RWPE1 (cell line): ENCODE data around the gene DEAF1.

Experiments
- CTCF ChIA-PET: fragments of 350-600 bp; sonication (Branson Sonifier 250); formaldehyde crosslinking; extraction: SDS; loops from one replicate; lab custom pipeline; 2021; lab: Yijun Ruan, JAX
- POLR2A ChIA-PET: fragments of 400-600 bp; formaldehyde crosslinking; extraction: SDS; loops from one replicate; lab custom pipeline; 2020; ENCODE audit warnings: antibody characterized with exemption; ENCODE audit not compliant: low non-redundant PET; lab: Yijun Ruan, JAX
- DNase-seq: peaks from one replicate; pipeline ENCODE4 v3.0.0; 2012; ENCODE audit warnings: low spot score
- H3K27ac ChIP-seq: fragments of 450-650 bp; 2 replicates; pipeline ENCODE4 v1.5.1; 2017
- TF ChIP-seq, protein P1 (sequence below): fragments of 450-650 bp; conservative IDR thresholded peaks from 2 replicates; pipeline ENCODE4 v1.5.1; 2017; ENCODE audit warnings: low read depth, mild to moderate bottlenecking

Gene DEAF1

DNA sequence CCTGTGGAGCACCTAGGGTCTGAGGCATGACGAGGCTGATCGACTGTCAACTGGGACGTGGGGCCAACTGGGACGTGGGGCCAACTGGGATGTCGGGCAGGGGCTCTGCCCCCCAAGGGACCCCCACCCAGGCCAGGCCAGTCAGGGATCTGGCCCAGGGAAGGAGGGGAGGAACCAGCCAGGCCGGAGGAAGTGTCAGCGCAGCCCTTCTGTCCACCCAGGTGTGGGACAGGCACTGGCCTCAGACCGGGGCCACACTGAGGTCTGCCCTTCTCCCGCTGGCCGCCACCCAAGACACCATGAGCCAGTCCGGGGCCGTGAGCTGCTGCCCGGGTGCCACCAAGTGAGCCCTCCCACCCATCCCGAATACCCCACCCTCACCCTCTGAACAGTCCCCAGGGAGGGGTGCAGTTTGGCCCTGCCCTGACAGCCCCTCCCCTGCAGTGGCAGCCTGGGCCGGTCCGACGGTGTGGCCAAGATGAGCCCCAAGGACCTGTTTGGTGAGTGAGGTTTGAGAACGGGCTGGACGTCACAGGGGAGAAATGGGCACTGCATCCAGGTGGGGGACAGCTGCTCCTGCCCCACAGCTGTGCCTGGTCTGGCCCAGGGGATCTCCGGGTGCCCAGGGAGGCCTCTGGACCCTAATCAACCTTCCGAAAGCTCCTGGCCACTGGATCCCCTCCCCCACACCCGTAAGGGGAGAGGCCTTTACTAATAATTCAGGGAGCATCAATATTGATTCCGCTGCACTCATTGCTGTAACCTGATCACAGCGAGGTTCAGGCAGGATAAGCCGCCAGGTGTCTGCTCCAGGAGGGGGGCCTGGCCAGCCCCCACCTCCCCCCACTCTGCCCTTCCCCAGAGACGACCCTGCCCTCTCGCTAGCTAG lies 14.3 kb upstream of the DEAF1 start:
- DNase-seq = no peak
- ChIA-PET CTCF (interaction anchor here (1.0 kb wide), 1 partner anchor 18 kb away, joined by 4 read pairs; no protein-coding TSS in a partner anchor), POLR2A (no interaction called here)
- H3K27ac ChIP-seq = peak overlapping the region; percentile 97
- TF ChIP-seq, protein P1, sequence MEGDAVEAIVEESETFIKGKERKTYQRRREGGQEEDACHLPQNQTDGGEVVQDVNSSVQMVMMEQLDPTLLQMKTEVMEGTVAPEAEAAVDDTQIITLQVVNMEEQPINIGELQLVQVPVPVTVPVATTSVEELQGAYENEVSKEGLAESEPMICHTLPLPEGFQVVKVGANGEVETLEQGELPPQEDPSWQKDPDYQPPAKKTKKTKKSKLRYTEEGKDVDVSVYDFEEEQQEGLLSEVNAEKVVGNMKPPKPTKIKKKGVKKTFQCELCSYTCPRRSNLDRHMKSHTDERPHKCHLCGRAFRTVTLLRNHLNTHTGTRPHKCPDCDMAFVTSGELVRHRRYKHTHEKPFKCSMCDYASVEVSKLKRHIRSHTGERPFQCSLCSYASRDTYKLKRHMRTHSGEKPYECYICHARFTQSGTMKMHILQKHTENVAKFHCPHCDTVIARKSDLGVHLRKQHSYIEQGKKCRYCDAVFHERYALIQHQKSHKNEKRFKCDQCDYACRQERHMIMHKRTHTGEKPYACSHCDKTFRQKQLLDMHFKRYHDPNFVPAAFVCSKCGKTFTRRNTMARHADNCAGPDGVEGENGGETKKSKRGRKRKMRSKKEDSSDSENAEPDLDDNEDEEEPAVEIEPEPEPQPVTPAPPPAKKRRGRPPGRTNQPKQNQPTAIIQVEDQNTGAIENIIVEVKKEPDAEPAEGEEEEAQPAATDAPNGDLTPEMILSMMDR = no peak

DNA sequence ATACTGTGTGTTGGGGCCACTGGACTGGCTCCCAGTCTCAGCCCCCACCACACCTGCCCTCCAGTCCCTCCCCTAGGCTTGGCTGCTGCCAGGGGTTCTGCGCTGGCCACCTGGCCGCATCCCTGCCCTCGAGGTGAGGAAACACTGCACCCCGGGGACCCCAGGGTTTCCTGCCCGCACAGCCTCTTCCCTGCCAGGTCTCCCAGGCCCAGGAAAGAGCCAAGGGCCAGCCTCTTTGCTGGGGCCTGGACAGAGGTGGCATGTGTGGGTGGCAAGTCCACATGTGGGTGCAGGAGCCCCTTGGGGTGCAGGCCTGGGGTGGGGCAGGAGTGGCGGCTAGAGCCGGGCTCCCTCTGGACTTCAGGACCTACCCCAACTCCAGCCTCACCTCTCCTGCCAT lies 13.5 kb upstream of the DEAF1 start:
- POLR2A ChIA-PET = no interaction called here
- TF ChIP-seq, protein P1 = no peak
- no peak for DNase-seq
- CTCF ChIA-PET = no interaction called here
- H3K27ac ChIP-seq = peak overlapping the region; percentile 97

DNA sequence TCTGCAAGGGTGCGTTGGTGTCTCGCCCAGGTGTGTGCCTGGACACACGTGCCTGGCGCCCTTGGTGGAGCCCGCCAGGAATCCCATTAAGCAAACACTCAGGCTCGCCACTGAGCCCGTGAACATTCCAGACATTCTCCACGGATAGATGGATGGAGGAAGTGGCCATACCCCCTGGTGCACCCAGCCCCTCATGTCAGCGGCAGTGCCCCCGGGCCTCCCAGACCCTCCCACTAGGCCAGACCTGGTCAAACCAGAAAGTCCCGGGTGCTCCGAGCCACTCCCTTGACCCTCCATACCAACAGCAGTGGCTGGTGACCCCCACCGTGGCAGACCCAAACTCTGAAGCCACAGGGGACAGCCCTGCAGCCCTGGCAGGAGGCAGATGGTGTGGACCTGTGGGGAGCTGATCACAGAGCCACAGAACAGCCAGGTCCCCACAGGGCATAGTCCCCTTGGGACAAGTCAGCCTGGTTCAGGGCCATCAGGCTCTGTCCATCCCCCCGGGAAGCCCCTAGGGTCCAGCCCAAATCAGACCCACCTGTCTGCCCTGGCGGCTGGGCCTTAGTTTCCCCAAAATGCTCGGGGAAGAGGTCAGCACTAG lies 12.9 kb upstream of the DEAF1 start:
- TF ChIP-seq, protein P1 = no peak
- POLR2A ChIA-PET = no interaction called here
- H3K27ac ChIP-seq = peak overlapping the region; percentile 97
- CTCF ChIA-PET = no interaction called here
- DNase-seq = no peak

DNA sequence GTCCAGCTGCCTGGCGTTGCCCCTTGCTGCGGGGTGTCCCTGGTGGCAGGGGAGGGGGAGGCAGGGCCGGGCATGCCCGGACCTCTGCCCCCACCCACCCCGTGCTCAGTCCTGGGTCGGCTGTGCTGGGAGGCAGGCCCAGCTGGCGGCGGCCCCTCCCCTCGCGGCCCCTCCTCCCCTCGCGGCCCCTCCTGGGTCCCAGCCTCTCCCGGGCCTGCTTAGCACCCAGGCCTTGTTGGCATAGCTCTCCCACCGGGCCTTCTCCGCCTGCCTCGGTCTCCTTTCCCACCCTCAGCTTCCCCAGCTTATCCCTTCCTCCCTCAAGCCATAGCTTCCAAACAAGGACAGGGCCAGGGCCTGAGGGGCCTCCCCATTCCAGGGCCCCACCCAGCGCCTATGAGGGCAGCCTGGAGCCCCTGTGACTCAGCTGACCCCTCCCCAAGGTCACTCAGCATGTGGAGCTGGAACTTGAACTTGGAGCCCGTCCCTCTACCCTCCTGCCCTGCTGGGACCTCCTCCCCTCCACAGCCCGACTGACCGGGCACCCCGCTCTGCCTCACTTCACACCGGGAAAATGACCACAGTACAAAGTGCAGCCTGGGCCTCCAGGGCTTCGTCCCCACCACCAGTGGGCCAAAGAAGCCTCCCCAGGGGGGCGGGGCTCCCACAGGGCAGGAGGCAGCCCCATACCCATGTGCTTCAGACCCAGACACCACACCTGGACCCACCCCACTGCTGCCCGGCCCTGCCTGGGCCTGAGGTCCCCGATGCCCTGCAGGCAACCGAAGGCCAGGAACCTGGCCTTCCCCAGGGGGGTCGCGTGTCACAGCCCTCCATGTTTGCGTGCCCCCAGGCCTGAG lies 12.2 kb upstream of the DEAF1 start:
- no peak for DNase-seq
- ChIA-PET CTCF (interaction anchor here (0.6 to 1.3 kb wide), 4 partner anchors 9 to 296 kb away, joined by 3 to 4 read pairs (median 3); no protein-coding TSS in a partner anchor), POLR2A (interaction anchor here (0.7 to 1.2 kb wide), 4 partner anchors 10 to 20 kb away, joined by 3 to 5 read pairs (median 4); partner anchors contain the start of genes DEAF1 and TMEM80)
- H3K27ac ChIP-seq = peak overlapping the region; percentile 97
- TF ChIP-seq, protein P1 = no peak

DNA sequence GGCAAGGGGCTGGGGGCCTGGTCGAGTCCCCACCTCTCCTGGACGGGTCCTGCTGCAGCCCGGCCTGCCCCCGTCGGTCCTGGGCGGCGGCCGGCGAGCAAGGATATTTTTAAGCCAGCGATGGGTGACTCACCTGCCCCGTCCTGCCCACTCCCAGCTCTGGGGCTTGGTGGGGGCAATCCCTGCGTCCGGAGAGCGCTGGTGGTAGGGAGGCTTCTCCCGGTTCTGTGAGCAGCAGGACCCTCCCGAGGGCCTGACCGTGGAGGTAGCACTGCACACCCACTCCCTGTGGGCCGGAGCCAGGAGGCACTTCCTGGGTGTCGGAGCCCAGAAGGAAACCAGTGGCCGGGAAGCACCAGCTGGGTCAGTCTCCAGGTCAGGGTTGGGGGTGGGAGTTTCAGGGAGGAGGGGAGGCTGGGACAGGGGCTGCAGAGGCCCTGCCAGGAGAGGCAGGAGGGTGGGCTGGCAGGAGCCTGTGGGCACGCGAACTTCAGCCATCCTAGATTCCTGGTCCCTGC lies 11.5 kb upstream of the DEAF1 start:
- H3K27ac ChIP-seq = peak overlapping the region; percentile 97
- ChIA-PET CTCF (interaction anchor here (0.6 to 1.3 kb wide), 3 partner anchors 8 to 93 kb away, joined by 3 to 4 read pairs (median 3); no protein-coding TSS in a partner anchor), POLR2A (interaction anchor here (0.7 to 1.2 kb wide), 4 partner anchors 9 to 21 kb away, joined by 3 to 5 read pairs (median 4); partner anchors contain the start of genes DEAF1 and TMEM80)
- TF ChIP-seq, protein P1 = no peak
- DNase-seq = no peak
